22Rv1 (cell line): Measurements from ENCODE around the gene HSP90AB1.

Experiments used
- CTCF ChIP-seq: fragments of 450-650 bp; IDR thresholded peaks from 2 replicates; pipeline ENCODE4 v1.5.1; 2017; ENCODE audit warnings: mild to moderate bottlenecking
- ZFX ChIP-seq: fragments of 450-650 bp; IDR thresholded peaks from 2 replicates; pipeline ENCODE4 v1.6.1; 2017; ENCODE audit warnings: antibody characterized with exemption, borderline replicate concordance

GRCh38 chr6:44302856-44303255 is 56.0 kb downstream of the HSP90AB1 start:
- no peak for TF ChIP-seq CTCF
- TF ChIP-seq ZFX = no peak
